Measurements from ENCODE around the gene SDR42E1. TPM values are rescaled to one million over a fixed set of nuclear protein-coding genes. Genes with fewer than 3 reads are reported as not detected.

SDR42E1 gene
- total RNA-seq, 1 experiment from 2014 or later = 0.33 TPM

GRCh38 chr16:82033683-82034300, 22.5 kb upstream of the SDR42E1 start:
- no TSS peak for BruUV-seq (replicated peaks)
- TF ChIP-seq, protein P1, sequence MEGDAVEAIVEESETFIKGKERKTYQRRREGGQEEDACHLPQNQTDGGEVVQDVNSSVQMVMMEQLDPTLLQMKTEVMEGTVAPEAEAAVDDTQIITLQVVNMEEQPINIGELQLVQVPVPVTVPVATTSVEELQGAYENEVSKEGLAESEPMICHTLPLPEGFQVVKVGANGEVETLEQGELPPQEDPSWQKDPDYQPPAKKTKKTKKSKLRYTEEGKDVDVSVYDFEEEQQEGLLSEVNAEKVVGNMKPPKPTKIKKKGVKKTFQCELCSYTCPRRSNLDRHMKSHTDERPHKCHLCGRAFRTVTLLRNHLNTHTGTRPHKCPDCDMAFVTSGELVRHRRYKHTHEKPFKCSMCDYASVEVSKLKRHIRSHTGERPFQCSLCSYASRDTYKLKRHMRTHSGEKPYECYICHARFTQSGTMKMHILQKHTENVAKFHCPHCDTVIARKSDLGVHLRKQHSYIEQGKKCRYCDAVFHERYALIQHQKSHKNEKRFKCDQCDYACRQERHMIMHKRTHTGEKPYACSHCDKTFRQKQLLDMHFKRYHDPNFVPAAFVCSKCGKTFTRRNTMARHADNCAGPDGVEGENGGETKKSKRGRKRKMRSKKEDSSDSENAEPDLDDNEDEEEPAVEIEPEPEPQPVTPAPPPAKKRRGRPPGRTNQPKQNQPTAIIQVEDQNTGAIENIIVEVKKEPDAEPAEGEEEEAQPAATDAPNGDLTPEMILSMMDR (IDR thresholded peaks at IDR 0.05) = no peak
- TF ChIP-seq TCF7L2 (IDR thresholded peaks at IDR 0.05; ENCODE audit: low read depth, low read length) = no peak
- no peak for TF ChIP-seq POLR2AphosphoS5 (IDR thresholded peaks at IDR 0.05; ENCODE audit: low read depth, low read length)
- TF ChIP-seq REST (IDR thresholded peaks at IDR 0.05; ENCODE audit: insufficient read depth in 1 of 2, low read depth in 2 of 2, low read length in 1 of 2) = no peak
- TF ChIP-seq SIN3A (IDR thresholded peaks at IDR 0.05; ENCODE audit: borderline replicate concordance, insufficient read depth, low read depth, low read length) = no peak
- Histone ChIP-seq H3K27me3 (ENCODE audit: control insufficient read depth, insufficient read depth, low read length) (no peaks in the 10 kb centered on the region), H3K36me3 (ENCODE audit: control insufficient read depth, insufficient read depth, low read length) (no peaks in the 10 kb centered on the region), H3K4me3 (ENCODE audit: low read depth in 2 of 2, low read length in 2 of 2) (no peak overlapping the region), H3K9me3 (ENCODE audit: control insufficient read depth, insufficient read depth, low read depth, low read length) (no peaks in the 10 kb centered on the region), H3K27ac (ENCODE audit: low read length) (peak overlapping the region; percentile 48; the same call in 1 of the 2 replicates), H3K4me1 (ENCODE audit: control insufficient read depth, insufficient read depth, low read length) (peaks cover 2% of the 10 kb centered on the region; the same call in 1 of the 2 replicates)
- ATAC-seq = no peak
- in situ Hi-C loops (cut with HindIII; ENCODE audit: low pct_unique_long_range_greater_than_20kb, low sequenced_read_pairs) (no loop called here), intact Hi-C loops (cut with micrococcal nuclease; ENCODE audit: unreplicated experiment) (no loop called here)
- POLR2A ChIA-PET = interaction anchor here (0.6 to 0.8 kb wide), 2 partner anchors 136 to 1046 kb away, joined by 3 to 5 read pairs; partner anchors contain the start of gene MPHOSPH6
- no peak for DNase-seq (ENCODE audit: low read depth, low spot score)
- CTCF ChIA-PET = no interaction called here

- H3K27me3 ChIP-seq (ENCODE audit: control insufficient read depth, insufficient read depth, low read length) = no peaks in the 10 kb centered on the region
- in situ Hi-C loops (cut with HindIII; ENCODE audit: low pct_unique_long_range_greater_than_20kb, low sequenced_read_pairs) = no loop called here
- ATAC-seq (no peak), DNase-seq (ENCODE audit: low read depth, low spot score) (no peak)
- POLR2A ChIA-PET = interaction anchor here (0.6 to 0.8 kb wide), 2 partner anchors 137 to 1045 kb away, joined by 3 to 5 read pairs; partner anchors contain the start of gene MPHOSPH6
- no TSS peak for BruUV-seq (replicated peaks)
- peak overlapping the region; percentile 48; the same call in 1 of the 2 replicates for H3K27ac ChIP-seq (ENCODE audit: low read length)
- H3K4me3 ChIP-seq (ENCODE audit: low read depth in 2 of 2, low read length in 2 of 2) = no peak overlapping the region
- H3K36me3 ChIP-seq (ENCODE audit: control insufficient read depth, insufficient read depth, low read length) = no peaks in the 10 kb centered on the region
- no peaks in the 10 kb centered on the region for H3K9me3 ChIP-seq (ENCODE audit: control insufficient read depth, insufficient read depth, low read depth, low read length)
- TF ChIP-seq TCF7L2 (IDR thresholded peaks at IDR 0.05; ENCODE audit: low read depth, low read length) = no peak
- TF ChIP-seq POLR2AphosphoS5 (IDR thresholded peaks at IDR 0.05; ENCODE audit: low read depth, low read length) = no peak
- TF ChIP-seq REST (IDR thresholded peaks at IDR 0.05; ENCODE audit: insufficient read depth in 1 of 2, low read depth in 2 of 2, low read length in 1 of 2) = no peak
- TF ChIP-seq, protein P1 (IDR thresholded peaks at IDR 0.05) = no peak
- no peak for TF ChIP-seq SIN3A (IDR thresholded peaks at IDR 0.05; ENCODE audit: borderline replicate concordance, insufficient read depth, low read depth, low read length)
- peaks cover 2% of the 10 kb centered on the region; the same call in 1 of the 2 replicates for H3K4me1 ChIP-seq (ENCODE audit: control insufficient read depth, insufficient read depth, low read length)
- CTCF ChIA-PET = no interaction called here
- intact Hi-C loops (cut with micrococcal nuclease; ENCODE audit: unreplicated experiment) = no loop called here
Observed at GRCh38 chr16:82033006-82033405, 21.7 kb upstream of the SDR42E1 start.

Measured in Panc1 (cell line).